Fibroblast of lung (primary cell): Measurements from ENCODE around the gene MUSK. TPM values are rescaled to one million over a fixed set of nuclear protein-coding genes. Genes with fewer than 3 reads are reported as not detected.

ENCODE experiments used
- DNase-seq, 2 donors: peaks; one replicate each; pipeline versions ENCODE4 v3.0.0 to v3.0.0-alpha.2; 2010; ENCODE audit warnings: low read depth in 2 of 2
- H2AFZ ChIP-seq: 2 replicates; pipeline ENCODE4 v1.5.1; 2012; ENCODE audit warnings: low read length, control low read depth, inconsistent platforms
- H3K27ac ChIP-seq: 2 replicates; pipeline ENCODE4 v1.5.1; 2011; ENCODE audit warnings: low read length, control low read depth; ENCODE audit not compliant: insufficient read depth
- H3K27me3 ChIP-seq: 2 replicates; pipeline ENCODE4 v1.5.1; 2011; ENCODE audit warnings: mild to moderate bottlenecking, low read length; ENCODE audit not compliant: control insufficient read depth, insufficient read depth
- H3K36me3 ChIP-seq: 2 replicates; pipeline ENCODE4 v1.5.1; 2011; ENCODE audit warnings: low read length; ENCODE audit not compliant: control insufficient read depth, insufficient read depth
- H3K4me1 ChIP-seq: 2 replicates; pipeline ENCODE4 v1.5.1; 2011; ENCODE audit warnings: low read length; ENCODE audit not compliant: control insufficient read depth, insufficient read depth; ENCODE audit errors: extremely low read depth
- H3K4me2 ChIP-seq: 2 replicates; pipeline ENCODE4 v1.5.1; 2011; ENCODE audit warnings: low read length, control low read depth; ENCODE audit not compliant: insufficient read depth; ENCODE audit errors: extremely low read depth
- H3K4me3 ChIP-seq, 4 experiments: fragments of 200-600 bp in 1 of 4; sonication (generic) in 1 of 4; replicated peaks in 1 of 4; 2 replicates each; pipeline ENCODE4 v1.5.1; 2011 to 2016; ENCODE audit warnings: low read length in 4 of 4, low read depth in 3 of 4, mild to moderate bottlenecking in 3 of 4, control low read depth in 2 of 4, inconsistent platforms in 1 of 4, mixed read lengths in 1 of 4; ENCODE audit not compliant: insufficient read depth in 1 of 4; ENCODE audit errors: control extremely low read depth in 1 of 4
- H3K79me2 ChIP-seq: 2 replicates; pipeline ENCODE4 v1.5.1; 2012; ENCODE audit warnings: mild to moderate bottlenecking, low read length, inconsistent platforms; ENCODE audit not compliant: control insufficient read depth, insufficient read depth
- H3K9ac ChIP-seq: 2 replicates; pipeline ENCODE4 v1.5.1; 2011; ENCODE audit warnings: mild to moderate bottlenecking, low read length, control low read depth; ENCODE audit not compliant: insufficient read depth
- H3K9me3 ChIP-seq: 2 replicates; pipeline ENCODE4 v1.5.1; 2012; ENCODE audit warnings: low read depth, low read length; ENCODE audit not compliant: control insufficient read depth, insufficient read depth
- H4K20me1 ChIP-seq: 2 replicates; pipeline ENCODE4 v1.5.1; 2011; ENCODE audit warnings: low read length; ENCODE audit not compliant: control insufficient read depth, insufficient read depth; ENCODE audit errors: extremely low read depth
- EZH2 ChIP-seq: IDR thresholded peaks from 2 replicates; pipeline ENCODE4 v1.5.1; 2012; ENCODE audit warnings: low read length, control low read depth, mild to moderate bottlenecking; ENCODE audit errors: missing control alignments
- polyA plus RNA-seq, 2 donors: library from polyadenylated mRNA; depleted of rRNA in 1 of 2; stranded (reverse) in 1 of 2; unstranded in 1 of 2; fragments of >200 nt; gene quantifications; 2 replicates each; pipeline ENCODE4 v1.2.1, GENCODE V29; 2011 to 2012; ENCODE audit warnings: missing spikeins in 1 of 2
- total RNA-seq: library from RNA; depleted of rRNA; stranded (reverse); fragments of >200 nt; gene quantifications from 2 replicates; pipeline ENCODE4 v1.2.1, GENCODE V29; 2014
- TF ChIP-seq, protein P1 (sequence below), 2 donors: IDR thresholded peaks in 1 of 2; conservative IDR thresholded peaks in 1 of 2; 1 replicate in 1 of 2; 2 replicates in 1 of 2; pipeline ENCODE4 v1.5.1; 2011 to 2012; ENCODE audit warnings: low read length in 2 of 2, control low read depth in 1 of 2, inconsistent platforms in 1 of 2, low read depth in 1 of 2, mild to moderate bottlenecking in 1 of 2

Gene MUSK
- total and polyA plus RNA-seq, 2 donors (not counting 1 experiment from before 2014, with no cell fraction given): 0.31 to 0.66 TPM

DNA sequence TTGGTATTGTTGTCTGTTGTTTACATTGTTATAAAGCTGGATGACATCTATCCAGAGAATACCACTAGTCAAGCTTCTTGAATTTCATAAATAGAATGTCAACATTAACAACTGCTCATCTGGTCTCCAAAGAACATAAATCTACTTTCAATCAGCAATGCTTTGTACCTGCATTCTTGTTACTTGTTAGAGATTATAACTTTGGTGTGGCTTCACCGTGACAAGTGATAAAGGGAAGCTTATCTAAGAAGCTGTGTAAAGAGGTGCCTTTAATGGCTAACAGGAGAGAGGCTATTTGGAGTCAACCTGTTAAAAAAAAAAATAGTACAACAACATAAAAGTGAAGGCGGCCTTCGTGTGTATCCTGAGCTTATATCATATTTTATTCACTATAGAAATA, 41.8 kb downstream of the MUSK start:
- Histone ChIP-seq H3K36me3 (no peaks in the 10 kb centered on the region), H3K9ac (no peak overlapping the region), H3K27ac (no peak overlapping the region), H3K4me3 (no peak overlapping the region), H3K4me2 (no peak overlapping the region), H3K27me3 (no peaks in the 10 kb centered on the region), H3K9me3 (no peaks in the 10 kb centered on the region), H4K20me1 (no peaks in the 10 kb centered on the region), H2AFZ (no peak overlapping the region), H3K4me1 (no peaks in the 10 kb centered on the region), H3K79me2 (no peaks in the 10 kb centered on the region)
- TF ChIP-seq, protein P1, sequence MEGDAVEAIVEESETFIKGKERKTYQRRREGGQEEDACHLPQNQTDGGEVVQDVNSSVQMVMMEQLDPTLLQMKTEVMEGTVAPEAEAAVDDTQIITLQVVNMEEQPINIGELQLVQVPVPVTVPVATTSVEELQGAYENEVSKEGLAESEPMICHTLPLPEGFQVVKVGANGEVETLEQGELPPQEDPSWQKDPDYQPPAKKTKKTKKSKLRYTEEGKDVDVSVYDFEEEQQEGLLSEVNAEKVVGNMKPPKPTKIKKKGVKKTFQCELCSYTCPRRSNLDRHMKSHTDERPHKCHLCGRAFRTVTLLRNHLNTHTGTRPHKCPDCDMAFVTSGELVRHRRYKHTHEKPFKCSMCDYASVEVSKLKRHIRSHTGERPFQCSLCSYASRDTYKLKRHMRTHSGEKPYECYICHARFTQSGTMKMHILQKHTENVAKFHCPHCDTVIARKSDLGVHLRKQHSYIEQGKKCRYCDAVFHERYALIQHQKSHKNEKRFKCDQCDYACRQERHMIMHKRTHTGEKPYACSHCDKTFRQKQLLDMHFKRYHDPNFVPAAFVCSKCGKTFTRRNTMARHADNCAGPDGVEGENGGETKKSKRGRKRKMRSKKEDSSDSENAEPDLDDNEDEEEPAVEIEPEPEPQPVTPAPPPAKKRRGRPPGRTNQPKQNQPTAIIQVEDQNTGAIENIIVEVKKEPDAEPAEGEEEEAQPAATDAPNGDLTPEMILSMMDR (conservative IDR thresholded peaks at IDR 0.05 in 1 of 2, IDR thresholded peaks at IDR 0.05 in 1 of 2; ENCODE audit: low read depth in 1 of 2, low read length in 2 of 2): no peak
- TF ChIP-seq EZH2: no peak
- no peak for DNase-seq

DNA sequence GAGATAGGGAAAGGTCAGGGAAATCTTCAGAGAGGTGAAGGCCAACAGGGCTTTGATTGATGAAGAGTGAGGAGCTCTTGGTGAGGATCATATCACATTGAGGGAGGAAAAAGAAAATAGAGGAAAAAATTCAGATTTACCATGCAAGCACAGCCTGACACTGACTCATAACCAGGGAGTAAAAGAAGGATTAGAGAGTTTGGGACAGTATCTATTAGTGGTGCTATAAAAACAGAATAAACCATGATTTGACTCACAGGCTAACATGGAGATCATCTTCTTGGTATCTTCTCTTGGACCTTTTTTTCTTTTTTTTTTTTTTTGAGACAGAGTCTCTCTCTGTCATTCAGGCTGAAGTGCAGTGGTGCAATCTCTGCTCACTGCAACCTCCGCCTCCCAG, 44.4 kb downstream of the MUSK start:
- TF ChIP-seq, protein P1 (conservative IDR thresholded peaks at IDR 0.05 in 1 of 2, IDR thresholded peaks at IDR 0.05 in 1 of 2; ENCODE audit: low read depth in 1 of 2, low read length in 2 of 2): no peak
- TF ChIP-seq EZH2: no peak
- Histone ChIP-seq H3K9ac (no peak overlapping the region), H4K20me1 (no peaks in the 10 kb centered on the region), H3K9me3 (no peaks in the 10 kb centered on the region), H3K4me1 (no peaks in the 10 kb centered on the region), H3K36me3 (no peaks in the 10 kb centered on the region), H3K79me2 (no peaks in the 10 kb centered on the region), H3K4me2 (no peak overlapping the region), H3K27ac (no peak overlapping the region), H3K4me3 (no peak overlapping the region), H3K27me3 (no peaks in the 10 kb centered on the region), H2AFZ (no peak overlapping the region)
- no peak for DNase-seq

DNA sequence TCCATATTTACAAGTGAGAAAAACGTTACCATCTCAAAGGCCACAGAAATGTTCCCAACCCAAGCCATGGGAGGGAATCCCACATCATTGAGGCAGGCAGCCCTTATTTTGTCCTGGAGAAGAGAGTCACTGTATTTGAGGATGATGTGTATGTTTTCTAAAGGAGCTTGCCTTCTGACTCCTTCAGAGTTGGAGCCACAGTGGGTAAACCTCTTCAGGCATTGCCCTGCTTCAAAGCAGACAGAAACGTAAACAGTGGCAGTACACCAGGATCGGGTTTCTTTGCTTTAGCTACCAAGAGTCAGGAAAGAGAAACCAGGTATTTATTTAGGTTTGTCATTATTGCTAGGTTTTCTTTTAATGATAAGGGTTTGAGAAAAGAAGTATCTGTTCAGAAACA, 45.7 kb downstream of the MUSK start:
- no peak overlapping the region for H3K4me2 ChIP-seq
- no peak overlapping the region for H3K4me3 ChIP-seq
- no peaks in the 10 kb centered on the region for H3K36me3 ChIP-seq
- no peak overlapping the region for H3K27ac ChIP-seq
- H3K4me1 ChIP-seq: no peaks in the 10 kb centered on the region
- no peaks in the 10 kb centered on the region for H3K27me3 ChIP-seq
- no peak overlapping the region for H3K9ac ChIP-seq
- peak overlapping the region; percentile 19 for H2AFZ ChIP-seq
- H3K79me2 ChIP-seq: no peaks in the 10 kb centered on the region
- DNase-seq: peak; percentile 7 to 42
- TF ChIP-seq, protein P1 (conservative IDR thresholded peaks at IDR 0.05 in 1 of 2, IDR thresholded peaks at IDR 0.05 in 1 of 2; ENCODE audit: low read depth in 1 of 2, low read length in 2 of 2): no peak
- no peak for TF ChIP-seq EZH2
- no peaks in the 10 kb centered on the region for H3K9me3 ChIP-seq
- no peaks in the 10 kb centered on the region for H4K20me1 ChIP-seq
